HG03280 (cell line): Measurements from ENCODE around the gene RAB36.

Experiments
- ATAC-seq: cut with Tn5 transposase; IDR thresholded peaks from one replicate; pipeline ENCODE4 v1.9.1; 2021; ENCODE audit warnings: mild to moderate bottlenecking, moderate library complexity; ENCODE audit not compliant: unreplicated experiment

RAB36 gene

GRCh38 chr22:23108249-23109078, 36.8 kb upstream of the RAB36 start:
- ATAC-seq: no peak

- ATAC-seq: no peak
Measured at GRCh38 chr22:23109079-23109347, 36.3 kb upstream of the RAB36 start.

GRCh38 chr22:23109441-23109978, 35.8 kb upstream of the RAB36 start:
- no peak for ATAC-seq

GRCh38 chr22:23110190-23110921, 34.9 kb upstream of the RAB36 start:
- ATAC-seq: no peak

- ATAC-seq: no peak
Measured at GRCh38 chr22:23110922-23111527, 34.3 kb upstream of the RAB36 start.

- no peak for ATAC-seq
Measured at GRCh38 chr22:23112472-23113012, 32.7 kb upstream of the RAB36 start.

DNA sequence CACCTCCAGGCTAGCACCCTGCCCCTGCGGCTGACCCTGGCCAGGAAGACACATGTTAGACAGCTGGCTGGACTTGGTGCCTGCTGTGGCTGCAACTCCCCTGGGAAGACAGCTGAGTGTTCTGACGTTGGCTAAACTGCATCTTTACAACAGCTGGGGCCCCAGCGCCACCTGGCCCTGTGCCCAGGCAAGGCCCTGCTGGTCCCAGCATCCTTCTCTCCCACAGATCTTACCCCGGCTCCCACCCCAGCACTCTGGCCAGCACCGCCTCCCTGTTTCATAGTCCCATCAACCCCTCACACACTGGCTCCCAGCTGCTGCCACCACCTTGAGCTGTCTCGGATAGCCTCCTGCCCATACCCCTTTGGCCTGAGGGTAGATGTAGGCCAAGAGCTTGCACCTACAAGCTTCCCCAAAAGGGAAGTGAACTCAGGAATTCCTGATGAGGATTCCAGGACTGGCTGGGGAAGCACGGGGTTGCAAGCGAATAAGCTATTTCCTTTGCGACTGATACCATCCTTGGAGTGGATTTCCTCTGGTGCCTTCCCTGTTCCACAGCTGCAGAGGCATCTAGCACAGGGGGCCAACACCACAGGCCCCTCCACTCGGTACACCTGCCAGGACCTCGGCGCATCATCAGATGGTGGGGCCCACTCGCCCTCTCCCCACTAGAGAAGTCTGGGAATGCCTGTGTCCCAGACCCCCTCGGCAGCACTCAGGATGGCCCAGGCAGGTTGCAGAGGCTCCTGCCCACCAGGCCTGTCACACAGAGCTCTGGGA, 32.0 kb upstream of the RAB36 start:
- ATAC-seq: no peak

GRCh38 chr22:23113847-23114720, 31.2 kb upstream of the RAB36 start:
- no peak for ATAC-seq

GRCh38 chr22:23114721-23115020, 30.6 kb upstream of the RAB36 start:
- ATAC-seq: no peak

GRCh38 chr22:23115369-23115768, 29.9 kb upstream of the RAB36 start:
- no peak for ATAC-seq

GRCh38 chr22:23115825-23116494, 29.3 kb upstream of the RAB36 start:
- ATAC-seq: no peak

DNA sequence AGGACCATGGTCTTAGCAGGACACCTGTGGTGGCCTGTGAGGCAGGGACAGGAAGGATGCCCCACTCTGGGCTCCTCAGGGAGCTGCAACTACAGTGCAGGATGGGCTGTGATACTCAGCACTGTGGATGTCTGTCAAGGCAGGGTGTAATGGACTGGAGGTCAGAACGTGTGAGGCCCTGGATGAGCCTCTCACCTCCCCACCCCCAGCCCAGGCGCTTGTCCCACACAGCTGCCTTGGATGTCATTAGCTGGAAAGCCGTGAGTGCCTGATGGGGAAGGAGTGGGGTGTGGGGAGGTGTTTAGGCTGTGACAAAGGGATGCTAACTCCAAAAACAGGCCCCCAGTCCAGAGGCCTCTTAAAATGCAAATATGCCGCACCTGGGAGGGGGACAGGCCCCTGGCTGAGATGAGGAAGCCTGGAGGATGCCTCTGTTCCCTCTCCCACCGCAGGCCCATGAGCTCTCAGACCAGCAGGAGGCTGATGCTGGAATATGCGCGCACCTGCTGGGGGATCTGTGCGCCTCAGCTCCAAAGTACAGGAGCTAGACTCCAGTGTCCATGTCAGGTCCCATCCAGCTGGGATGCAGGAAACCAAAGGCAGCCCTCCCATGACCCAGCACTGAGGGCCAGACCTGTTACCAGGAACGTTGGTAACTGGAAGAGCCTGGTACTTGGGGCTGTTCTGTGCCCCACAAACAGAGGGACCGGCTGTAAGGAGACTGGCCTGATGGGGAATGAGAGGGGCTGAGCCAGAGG, 28.6 kb upstream of the RAB36 start:
- no peak for ATAC-seq

DNA sequence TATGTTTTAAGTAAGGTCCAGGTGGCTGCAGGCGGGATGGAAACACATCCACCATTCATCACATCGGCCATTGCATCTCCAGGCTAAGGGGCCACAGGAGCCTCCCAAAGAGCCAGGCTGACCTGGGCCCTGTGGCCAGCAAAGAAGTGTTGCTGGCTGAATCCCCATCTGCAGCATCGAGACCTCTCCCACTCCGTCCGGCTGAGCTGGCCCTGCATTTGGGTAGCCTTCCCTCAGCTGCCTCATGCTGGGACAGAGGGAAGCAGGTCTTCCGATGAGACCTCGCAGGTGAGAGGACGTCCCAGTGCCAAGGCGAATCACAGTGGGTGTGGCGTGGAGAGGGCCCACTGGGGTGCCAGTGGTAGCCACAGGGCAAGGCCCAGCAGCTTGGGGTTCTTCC, 28.0 kb upstream of the RAB36 start:
- no peak for ATAC-seq

- ATAC-seq: no peak
Measured at GRCh38 chr22:23117891-23118646, 27.2 kb upstream of the RAB36 start.

DNA sequence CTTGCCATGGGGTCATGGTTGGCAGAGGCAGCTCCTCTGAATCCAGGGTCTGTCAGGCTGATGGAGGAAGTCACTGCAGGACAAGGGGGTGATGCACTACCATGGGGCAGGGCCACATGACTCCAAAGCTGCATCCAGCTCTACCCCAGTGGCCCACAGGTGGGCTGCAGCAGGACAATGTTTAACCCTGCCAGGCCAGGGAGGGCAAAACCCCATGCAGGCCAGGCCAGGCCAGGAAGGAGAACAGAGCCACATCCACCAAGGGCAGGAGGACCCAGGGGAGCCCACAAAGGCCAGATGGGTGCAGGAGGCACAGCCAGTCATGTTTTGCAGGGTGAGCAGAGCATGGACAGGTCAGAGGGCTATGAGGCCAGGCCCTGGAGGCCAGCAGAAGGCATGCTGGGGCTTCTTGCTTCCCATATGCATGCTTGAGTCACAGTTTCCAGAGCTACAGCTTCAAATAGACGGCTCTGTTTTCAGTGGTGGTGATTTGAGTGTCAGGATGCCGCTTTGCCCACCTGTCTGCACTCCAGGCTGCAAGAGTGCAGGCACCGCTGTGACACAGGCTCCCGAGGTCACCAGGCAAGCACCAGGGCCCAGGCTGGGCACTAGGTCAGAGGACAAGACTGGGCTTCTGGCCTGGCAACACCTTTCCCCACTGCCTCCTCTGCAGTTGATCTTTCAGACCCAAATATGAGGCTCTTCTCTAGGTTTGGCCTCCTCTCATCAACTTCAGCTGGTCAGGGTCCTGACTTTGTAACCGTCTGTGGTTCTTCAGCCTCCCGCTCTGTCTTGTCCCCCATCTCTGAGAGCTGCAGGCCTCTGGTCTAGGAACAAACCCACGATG, 26.4 kb upstream of the RAB36 start:
- no peak for ATAC-seq

DNA sequence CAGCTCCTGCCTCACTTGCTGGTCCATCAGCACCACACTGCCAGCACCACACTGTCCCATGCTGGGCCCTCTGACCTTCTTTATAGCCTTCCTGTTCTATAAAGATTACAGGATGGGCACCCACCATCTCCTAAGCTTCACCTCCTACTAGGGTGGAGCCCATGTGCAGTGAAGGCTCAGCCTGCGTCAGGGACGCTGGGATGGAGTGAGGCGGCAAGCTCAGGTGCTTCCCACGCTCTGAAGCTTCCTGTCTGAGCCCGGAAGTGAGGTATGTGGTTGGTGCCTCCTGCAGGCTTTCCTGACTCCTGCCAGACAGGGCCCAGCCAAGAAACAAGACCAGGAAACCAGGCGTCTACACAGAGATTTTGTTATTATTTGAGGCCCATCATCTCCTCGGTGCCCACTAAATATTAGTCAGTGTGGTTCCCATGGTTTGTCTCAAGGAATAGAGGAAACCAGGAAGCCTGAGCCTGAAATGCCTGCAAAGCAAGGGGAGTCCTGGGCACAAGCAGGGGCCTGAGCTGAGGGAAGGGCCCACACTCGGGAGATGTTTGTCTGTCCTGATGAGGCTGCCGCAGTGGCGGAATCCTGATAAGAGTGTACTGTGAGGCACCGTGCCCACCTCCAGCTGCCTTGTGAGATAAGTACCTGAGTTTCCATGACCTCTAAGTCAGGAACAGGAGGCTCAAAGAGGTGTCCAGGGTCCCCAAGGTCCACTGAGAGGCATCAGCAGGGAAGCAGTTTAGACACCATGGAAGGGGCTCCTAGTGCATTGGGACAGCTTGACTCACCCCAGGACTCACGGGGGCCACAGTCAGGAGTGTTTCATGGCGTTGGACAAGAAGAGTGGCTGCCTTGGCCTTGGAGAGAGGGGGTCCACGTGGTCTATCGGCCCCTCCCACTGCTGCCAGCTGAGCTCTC, 25.5 kb upstream of the RAB36 start:
- no peak for ATAC-seq
